Measurements from ENCODE around the gene AFAP1L2.

Gene AFAP1L2, protein sequence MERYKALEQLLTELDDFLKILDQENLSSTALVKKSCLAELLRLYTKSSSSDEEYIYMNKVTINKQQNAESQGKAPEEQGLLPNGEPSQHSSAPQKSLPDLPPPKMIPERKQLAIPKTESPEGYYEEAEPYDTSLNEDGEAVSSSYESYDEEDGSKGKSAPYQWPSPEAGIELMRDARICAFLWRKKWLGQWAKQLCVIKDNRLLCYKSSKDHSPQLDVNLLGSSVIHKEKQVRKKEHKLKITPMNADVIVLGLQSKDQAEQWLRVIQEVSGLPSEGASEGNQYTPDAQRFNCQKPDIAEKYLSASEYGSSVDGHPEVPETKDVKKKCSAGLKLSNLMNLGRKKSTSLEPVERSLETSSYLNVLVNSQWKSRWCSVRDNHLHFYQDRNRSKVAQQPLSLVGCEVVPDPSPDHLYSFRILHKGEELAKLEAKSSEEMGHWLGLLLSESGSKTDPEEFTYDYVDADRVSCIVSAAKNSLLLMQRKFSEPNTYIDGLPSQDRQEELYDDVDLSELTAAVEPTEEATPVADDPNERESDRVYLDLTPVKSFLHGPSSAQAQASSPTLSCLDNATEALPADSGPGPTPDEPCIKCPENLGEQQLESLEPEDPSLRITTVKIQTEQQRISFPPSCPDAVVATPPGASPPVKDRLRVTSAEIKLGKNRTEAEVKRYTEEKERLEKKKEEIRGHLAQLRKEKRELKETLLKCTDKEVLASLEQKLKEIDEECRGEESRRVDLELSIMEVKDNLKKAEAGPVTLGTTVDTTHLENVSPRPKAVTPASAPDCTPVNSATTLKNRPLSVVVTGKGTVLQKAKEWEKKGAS

DNA sequence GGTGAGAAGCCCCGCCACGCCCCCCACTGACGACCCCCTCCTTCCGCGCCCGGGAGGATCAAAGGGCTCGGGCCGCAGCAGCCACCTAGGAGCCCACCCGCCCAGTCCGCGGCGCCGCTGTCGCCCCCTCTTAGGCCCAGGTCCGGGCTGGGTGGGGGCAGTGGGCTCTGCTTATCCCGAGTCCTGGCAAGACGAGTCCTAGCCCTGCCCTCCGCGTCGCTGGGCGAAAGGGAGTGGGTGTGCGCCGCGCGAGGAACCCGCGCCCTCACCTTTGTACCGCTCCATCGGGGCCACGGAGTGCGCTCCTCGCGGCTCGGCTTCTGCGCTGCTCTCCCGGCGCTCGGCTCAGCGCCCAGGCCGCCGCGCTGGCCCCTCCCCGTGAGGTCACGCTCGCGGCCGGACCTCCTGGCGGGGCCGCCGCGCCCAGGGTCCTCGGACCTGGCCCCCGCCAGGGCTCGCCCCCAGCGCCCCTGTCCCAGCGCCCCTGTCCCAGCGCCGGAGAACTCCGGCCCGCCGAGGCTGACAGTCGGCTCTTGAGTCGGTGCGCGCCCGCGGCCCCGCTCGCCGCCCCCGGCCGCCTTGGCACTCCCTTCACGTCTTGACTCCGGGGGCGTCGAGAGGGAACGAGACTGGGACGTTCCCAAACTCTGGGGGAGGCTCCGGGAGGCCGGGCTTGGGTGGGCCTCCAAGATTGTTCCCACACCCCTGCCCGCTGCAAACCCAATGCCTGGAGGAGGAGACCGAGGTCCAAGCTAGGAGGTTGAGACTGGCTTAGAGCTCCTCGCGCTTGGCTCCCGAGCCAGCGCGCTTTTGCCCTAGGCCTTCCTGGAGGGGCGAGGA lies at the start of gene AFAP1L2:
Gene AFAP1L2 (minus strand): TSS at position 332 of the 840 bp plus-strand sequence. CDS start 47 bp downstream, at position 285.
- DNase-seq (ENCODE audit: low read depth) = no peak

DNA sequence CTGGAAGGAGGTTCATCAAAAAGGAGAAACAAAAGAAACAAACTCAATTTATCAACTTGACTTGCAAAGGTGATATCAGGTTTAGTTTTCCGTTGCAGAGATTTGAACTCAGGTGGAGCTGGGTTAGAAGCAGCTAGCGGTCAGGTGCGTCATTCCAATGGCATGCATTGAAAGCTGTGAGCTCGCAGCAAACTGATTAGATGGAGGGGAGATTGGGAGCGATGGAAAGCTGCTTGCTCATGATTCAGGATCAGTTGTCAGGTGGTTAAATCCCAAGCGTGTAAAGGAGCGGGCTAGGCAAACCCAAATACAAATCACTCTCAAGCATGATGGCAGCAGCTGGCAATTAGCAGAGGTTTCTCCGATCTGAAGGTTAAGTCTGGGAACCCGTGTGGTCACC lies 49.3 kb upstream of the AFAP1L2 start:
- no peak for DNase-seq (ENCODE audit: low read depth)

- DNase-seq (ENCODE audit: low read depth) = no peak
Observed at GRCh38 chr10:114448897-114449296, 44.6 kb upstream of the AFAP1L2 start.

- DNase-seq (ENCODE audit: low read depth) = no peak
Observed at GRCh38 chr10:114445332-114445731, 41.0 kb upstream of the AFAP1L2 start.

- no peak for DNase-seq (ENCODE audit: low read depth)
Observed at GRCh38 chr10:114444819-114445218, 40.5 kb upstream of the AFAP1L2 start.

DNA sequence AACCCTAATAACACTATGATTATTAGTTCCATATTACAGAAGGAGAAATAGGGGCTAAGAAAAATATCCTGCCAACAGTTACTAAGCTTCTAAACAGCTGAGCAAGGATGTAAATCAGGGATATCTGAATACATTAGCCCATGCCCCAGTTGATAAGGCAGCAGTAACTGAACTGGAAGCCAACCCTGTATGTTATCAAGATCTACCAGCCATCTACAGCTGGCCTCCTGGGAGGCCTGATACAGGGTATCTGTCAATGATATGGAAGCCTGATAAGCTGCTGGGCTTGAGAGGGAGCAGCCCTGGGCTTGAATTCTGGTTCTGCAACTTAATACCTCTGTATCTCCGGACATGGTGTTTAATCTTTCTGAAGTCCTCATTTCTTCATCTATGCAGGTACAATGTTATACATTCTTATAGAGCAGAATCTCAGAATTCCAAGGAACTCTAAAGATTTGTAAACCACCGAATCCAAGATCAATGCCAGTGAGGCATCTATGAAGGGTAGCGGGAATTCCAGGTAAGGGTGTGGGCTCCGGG lies 37.9 kb upstream of the AFAP1L2 start:
- no peak for DNase-seq (ENCODE audit: low read depth)

GRCh38 chr10:114441107-114441506 lies 36.8 kb upstream of the AFAP1L2 start:
- no peak for DNase-seq (ENCODE audit: low read depth)

DNA sequence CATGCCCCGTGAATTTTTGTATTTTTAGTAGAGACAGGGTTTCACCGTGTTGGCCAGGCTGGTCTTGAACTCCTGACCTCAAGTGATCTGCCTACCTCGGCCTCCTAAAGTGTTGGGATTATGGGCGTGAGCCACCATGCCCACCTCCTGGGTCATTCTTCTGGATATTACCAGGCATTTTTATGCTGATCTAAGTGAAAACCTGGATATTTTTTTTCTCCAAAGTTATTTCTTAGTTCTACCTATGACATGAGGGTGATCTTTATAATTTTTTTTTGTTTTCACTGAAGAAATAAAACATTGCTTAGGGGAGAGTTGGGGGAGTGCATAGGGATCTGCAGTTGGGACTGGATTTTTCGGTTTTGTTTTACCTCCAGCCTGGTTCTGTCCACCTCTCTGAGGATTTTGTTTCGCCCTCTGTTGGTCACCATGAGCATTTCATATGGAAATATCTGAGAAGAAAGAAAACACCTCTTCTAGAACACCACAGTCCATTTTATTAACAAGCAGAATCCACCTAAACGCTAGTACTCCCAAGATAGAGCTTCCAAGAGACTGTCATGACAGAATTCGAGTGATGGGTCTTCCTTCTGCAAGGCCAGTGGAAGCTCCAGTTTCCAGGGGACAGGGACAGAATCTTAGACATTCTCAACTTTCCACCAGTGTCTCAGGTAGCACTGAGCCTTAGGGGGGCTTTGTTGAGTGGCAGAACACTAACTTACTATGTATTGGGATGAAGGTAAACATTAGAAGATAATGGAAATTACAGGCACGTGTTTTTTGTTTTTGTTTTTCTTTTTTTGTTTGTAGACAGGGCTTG lies 33.4 kb upstream of the AFAP1L2 start:
- DNase-seq (ENCODE audit: low read depth) = no peak

GRCh38 chr10:114436941-114437340 lies 32.6 kb upstream of the AFAP1L2 start:
- no peak for DNase-seq (ENCODE audit: low read depth)

DNA sequence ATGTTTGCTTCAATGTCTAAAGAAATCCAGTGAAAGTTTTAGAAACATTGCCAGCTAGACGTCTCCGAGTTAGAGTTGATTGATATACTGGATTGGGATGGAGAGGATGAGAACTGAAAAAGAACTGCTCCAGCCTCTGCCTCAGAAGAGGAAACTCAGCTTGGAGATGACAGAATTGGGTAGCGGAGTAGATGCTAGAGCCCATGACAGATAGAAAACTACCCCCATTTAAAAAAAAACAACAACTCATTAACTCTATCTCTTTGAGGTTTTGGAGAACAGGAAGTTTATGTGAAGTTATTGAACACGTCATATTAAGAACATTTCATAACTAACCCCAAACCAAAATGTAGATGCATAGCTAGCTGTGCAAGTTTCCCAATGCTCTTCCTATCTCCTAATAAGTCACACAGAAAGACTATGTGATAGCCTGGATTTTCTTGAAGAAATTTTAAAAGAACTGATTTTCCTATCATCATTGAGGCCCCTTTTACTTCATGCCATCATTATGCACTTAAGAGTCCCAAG lies 28.3 kb upstream of the AFAP1L2 start:
- no peak for DNase-seq (ENCODE audit: low read depth)

GRCh38 chr10:114431414-114432135 lies 27.3 kb upstream of the AFAP1L2 start:
- no peak for DNase-seq (ENCODE audit: low read depth)

GRCh38 chr10:114430688-114431413 lies 26.5 kb upstream of the AFAP1L2 start:
- no peak for DNase-seq (ENCODE audit: low read depth)

GRCh38 chr10:114429581-114430335 lies 25.5 kb upstream of the AFAP1L2 start:
- no peak for DNase-seq (ENCODE audit: low read depth)

- DNase-seq (ENCODE audit: low read depth) = no peak
Observed at GRCh38 chr10:114427124-114427852, 23.0 kb upstream of the AFAP1L2 start.

GRCh38 chr10:114426476-114426875 lies 22.2 kb upstream of the AFAP1L2 start:
- no peak for DNase-seq (ENCODE audit: low read depth)

GRCh38 chr10:114420811-114421485 lies 16.6 kb upstream of the AFAP1L2 start:
- DNase-seq (ENCODE audit: low read depth) = no peak

GRCh38 chr10:114418109-114418508 lies 13.8 kb upstream of the AFAP1L2 start:
- no peak for DNase-seq (ENCODE audit: low read depth)

All from fibroblast of gingiva (primary cell).